Memory B cell (primary cell): ENCODE measurements around the gene HEXIM2.

ENCODE experiments used
- ATAC-seq: fragments of 150-1000 bp; cut with Tn5 transposase; 2 replicates; pipeline ENCODE4 v1.10.0; 2021; ENCODE audit warnings: low read depth, mild to moderate bottlenecking, moderate library complexity
- DNase-seq, 2 donors: peaks; one replicate each; pipeline ENCODE4 v3.0.0; 2022; ENCODE audit warnings: low spot score in 2 of 2
- H3K27ac Mint-ChIP-seq: one replicate; pipeline ENCODE4 v1.8.0; 2022; ENCODE audit warnings: mild to moderate bottlenecking, moderate library complexity, mixed read lengths
- H3K27me3 Mint-ChIP-seq: one replicate; pipeline ENCODE4 v1.8.0; 2022; ENCODE audit warnings: mixed read lengths
- H3K36me3 Mint-ChIP-seq: one replicate; pipeline ENCODE4 v1.8.0; 2022; ENCODE audit warnings: mild to moderate bottlenecking, mixed read lengths
- H3K4me1 Mint-ChIP-seq: one replicate; pipeline ENCODE4 v1.8.0; 2022; ENCODE audit warnings: mixed read lengths
- H3K4me3 Mint-ChIP-seq: one replicate; pipeline ENCODE4 v1.8.0; 2022; ENCODE audit warnings: mild to moderate bottlenecking, moderate library complexity, mixed read lengths
- H3K9me3 Mint-ChIP-seq: one replicate; pipeline ENCODE4 v1.8.0; 2022; ENCODE audit warnings: mixed read lengths

HEXIM2 gene

DNA sequence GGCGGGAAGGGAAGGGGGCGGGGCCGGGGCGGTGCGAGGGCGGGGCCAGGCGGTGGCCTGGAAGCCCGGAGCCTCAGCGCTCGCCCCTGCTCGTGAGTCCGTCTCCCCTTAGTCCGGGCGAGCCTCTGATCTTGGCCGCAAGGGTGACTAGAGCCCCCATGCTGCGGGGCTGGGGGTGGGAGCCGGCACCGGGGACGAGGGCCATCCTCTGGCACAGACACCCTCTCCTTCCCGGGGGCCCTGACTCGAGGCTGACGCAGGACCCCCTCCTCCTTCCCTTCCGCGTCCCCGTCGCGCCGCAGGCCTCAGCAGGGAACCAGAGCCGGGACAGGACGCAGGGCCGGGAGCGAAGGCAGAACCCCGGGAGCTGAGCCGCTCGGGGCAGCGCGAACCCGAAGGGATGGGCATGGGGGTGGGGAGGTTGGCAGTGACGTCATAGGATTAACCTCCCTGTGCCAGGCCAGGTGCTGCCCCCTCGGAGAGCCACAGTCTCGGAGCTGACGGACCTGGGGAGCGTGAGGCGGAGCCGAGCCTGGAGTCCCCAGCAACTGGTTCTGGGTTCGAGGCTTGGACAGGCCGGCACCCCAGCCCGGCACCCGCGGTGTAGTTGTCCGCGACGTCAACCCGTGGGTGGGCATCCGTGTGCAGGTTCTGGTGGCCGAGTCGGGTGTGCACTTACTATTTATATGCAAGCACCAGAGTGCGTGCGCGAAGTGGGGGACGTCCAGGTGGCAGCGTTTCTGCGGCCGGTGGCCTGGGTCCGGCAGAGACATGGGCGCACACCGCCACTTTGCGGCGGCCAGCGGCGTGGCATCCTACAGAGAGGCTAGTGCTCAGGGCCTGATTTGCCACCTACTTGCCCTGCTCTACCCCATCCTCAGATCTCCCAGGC is 28.9 kb upstream of the HEXIM2 start:
- Mint-ChIP-seq H3K27me3 (peaks cover 2% of the 10 kb centered on the region), H3K9me3 (no peaks in the 10 kb centered on the region), H3K27ac (peak overlapping the region; percentile 88), H3K36me3 (no peaks in the 10 kb centered on the region), H3K4me1 (peaks cover 8% of the 10 kb centered on the region), H3K4me3 (peak overlapping the region; percentile 92)
- DNase-seq (peak; percentile 68 to 86), ATAC-seq (peak; percentile 51)

DNA sequence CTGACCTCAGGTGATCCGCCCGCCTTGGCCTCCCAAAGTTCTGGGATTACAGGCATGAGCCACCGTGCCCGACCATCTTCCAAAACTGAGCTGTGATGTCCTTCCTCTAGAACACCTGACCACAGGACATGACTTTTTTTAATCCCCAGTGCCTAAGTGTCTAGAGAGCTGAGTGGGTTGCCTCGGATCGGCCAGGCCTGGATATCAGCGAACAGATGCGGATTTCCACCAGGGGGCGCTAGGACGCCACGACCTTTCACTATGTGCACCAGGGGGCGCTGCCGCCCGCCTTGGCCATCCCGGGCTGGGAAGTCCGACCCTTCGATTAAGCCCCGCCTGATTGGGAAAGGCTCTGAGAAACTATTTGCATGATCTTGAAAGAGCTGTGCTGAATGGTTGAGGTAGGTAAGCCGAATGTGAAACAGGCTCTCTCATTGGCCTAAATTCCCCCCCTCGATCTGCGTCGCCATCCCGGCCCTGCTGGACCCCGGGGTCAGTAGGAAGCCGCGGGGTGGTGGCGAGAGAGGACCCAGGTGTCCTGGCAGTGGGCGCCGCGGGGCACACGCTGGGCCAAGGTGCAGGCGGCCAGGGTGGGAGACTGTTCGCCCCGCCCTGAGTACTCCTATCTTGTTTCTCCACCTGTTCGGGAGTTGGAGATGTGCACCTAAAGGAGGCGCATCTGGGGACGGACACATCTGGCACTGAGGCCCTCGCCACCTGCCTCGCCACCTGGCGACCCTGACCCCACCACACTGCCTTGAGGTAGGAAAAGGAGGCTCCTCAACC is 26.3 kb upstream of the HEXIM2 start, which contains the start of gene ACBD4:
ACBD4 (plus strand) TSS at position 496 of the 786 bp plus-strand sequence. CDS start 458 bp downstream, outside the sequence.
- peaks cover 8% of the 10 kb centered on the region for H3K4me1 Mint-ChIP-seq
- peaks cover 2% of the 10 kb centered on the region for H3K27me3 Mint-ChIP-seq
- H3K4me3 Mint-ChIP-seq: peak within 1 kb of the TSS; percentile 92
- H3K36me3 Mint-ChIP-seq: no peaks in the 10 kb centered on the region
- H3K9me3 Mint-ChIP-seq: no peaks in the 10 kb centered on the region
- peak; percentile 84 for ATAC-seq
- peak; percentile 99 to 100 for DNase-seq
- H3K27ac Mint-ChIP-seq: peak within 1 kb of the TSS; percentile 64

DNA sequence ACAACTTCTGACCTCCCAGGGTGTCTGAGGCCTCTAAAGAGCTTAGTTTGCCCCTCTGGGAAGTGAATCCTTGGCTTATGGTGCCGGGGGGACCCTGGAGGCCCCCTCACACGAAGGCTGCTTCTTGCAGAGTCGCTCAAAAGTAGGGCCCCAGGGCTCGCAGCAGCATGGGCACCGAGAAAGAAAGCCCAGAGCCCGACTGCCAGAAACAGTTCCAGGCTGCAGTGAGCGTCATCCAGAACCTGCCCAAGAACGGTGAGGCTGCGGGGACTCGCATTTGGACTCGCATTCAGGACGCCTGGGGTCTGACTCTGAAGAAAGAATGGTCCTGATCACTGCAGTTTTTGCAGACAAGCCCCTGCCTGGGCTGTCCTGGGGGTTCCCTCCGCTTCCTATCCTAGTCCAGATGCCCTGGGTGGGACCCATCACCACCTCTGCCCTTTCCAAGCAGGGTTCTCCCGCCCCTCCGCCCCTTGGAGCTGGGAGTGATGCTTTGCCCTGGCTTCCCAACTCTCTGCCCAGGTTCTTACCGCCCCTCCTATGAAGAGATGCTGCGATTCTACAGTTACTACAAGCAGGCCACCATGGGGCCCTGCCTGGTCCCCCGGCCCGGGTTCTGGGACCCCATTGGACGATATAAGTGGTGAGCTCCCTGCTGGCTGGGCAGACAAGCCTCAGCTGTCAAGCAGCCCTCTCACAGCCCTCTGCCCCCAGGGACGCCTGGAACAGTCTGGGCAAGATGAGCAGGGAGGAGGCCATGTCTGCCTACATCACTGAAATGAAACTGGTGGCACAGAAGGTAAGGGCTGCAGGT is 25.5 kb upstream of the HEXIM2 start:
- ATAC-seq (no peak), DNase-seq (no peak)
- Mint-ChIP-seq H3K9me3 (no peaks in the 10 kb centered on the region), H3K4me3 (peak overlapping the region; percentile 92), H3K27me3 (no peaks in the 10 kb centered on the region), H3K4me1 (peaks cover 8% of the 10 kb centered on the region), H3K27ac (peak overlapping the region; percentile 64), H3K36me3 (no peaks in the 10 kb centered on the region)

DNA sequence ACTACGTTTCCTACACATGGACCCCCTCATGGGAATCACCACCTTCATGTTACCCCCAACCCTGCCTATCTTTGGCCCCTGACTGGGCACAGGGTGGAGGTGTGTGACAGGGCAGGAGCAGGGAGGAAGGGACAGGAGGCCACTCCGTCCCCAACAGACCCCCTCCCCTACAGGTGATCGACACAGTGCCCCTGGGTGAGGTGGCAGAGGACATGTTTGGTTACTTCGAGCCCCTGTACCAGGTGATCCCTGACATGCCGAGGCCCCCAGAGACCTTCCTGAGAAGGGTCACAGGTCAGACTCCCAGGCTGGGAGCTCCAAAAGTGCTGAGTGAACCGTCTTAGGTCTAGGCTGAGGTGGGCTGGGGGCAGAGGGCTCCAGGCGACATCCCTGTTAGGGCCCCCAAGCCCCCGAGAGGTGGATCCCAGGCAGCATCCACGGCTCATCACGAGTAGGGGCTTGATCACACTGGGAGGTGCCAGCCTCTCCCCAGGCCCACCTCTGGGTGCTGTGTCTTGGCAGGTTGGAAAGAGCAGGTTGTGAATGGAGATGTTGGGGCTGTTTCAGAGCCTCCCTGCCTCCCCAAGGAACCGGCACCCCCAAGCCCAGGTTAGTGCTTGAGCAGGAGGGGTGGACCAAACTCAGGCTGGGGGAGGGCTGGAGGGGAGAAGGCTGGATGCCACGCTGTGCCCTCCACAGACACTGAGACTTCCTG is 24.7 kb upstream of the HEXIM2 start:
- DNase-seq (no peak), ATAC-seq (no peak)
- Mint-ChIP-seq H3K4me3 (peak overlapping the region; percentile 92), H3K27ac (no peak overlapping the region), H3K4me1 (peaks cover 8% of the 10 kb centered on the region), H3K27me3 (no peaks in the 10 kb centered on the region), H3K36me3 (no peaks in the 10 kb centered on the region), H3K9me3 (no peaks in the 10 kb centered on the region)

DNA sequence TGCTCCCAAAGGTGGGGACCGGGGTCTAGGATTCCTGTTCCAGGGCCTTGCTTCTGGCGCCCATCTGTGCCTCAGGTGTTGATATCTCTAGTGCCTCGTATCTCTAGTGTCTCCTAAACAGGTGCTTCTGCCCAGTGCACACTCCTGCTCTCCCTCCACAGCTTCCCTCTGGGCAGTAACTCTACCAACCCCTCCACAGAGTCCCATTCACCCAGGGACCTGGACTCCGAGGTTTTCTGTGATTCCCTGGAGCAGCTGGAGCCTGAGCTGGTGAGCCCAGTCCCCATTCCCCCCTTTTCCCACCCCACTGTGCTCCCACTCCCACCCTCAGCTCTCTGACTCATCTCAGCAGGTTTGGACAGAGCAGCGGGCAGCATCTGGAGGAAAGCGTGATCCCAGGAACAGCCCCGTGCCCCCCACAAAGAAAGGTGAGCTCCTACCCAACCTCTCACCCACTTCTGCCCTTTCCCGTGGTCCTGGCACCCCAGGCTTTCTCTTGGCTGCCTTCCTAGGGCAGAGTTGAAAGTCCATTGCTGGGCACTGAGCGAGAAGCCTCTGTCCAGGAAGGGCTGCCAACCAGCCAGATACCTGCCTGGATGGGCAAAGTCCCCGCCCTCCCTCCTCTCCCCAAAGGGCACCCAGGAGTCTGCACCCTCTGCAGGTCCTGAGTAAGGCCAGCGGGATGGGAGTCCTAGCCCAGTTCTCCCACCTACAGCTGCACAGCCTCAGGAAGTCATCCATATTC is 23.9 kb upstream of the HEXIM2 start:
- Mint-ChIP-seq H3K4me3 (peak overlapping the region; percentile 21), H3K27me3 (no peaks in the 10 kb centered on the region), H3K36me3 (no peaks in the 10 kb centered on the region), H3K4me1 (peaks cover 8% of the 10 kb centered on the region), H3K27ac (no peak overlapping the region), H3K9me3 (no peaks in the 10 kb centered on the region)
- ATAC-seq (no peak), DNase-seq (no peak)

DNA sequence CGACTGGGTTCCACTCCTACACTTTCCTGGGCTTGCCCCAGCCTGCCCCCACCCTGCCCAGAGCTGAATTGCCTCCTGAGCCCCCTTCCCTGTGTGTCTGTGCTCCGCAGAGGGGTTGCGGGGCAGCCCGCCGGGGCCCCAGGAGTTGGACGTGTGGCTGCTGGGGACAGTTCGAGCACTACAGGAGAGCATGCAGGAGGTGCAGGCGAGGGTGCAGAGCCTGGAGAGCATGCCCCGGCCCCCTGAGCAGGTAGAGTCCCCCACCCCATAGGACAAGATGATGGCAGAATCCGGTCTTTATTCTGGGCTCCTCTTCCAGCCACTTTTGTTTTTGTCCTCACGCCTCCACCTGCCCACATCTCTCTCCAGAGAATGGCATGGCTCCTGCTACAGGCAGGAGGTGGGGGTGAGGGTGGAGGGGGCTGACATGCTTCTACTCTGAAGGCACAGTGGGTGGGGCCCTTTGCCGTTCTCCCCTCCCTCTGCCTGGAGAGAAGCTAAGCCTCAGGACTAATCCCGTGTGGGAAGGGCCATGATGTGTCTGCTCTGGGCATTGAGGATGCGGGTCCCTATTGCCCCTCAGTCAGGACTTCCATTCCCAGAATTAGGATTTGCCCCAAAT is 22.7 kb upstream of the HEXIM2 start:
- no peak overlapping the region for H3K27ac Mint-ChIP-seq
- H3K4me3 Mint-ChIP-seq: no peak overlapping the region
- H3K9me3 Mint-ChIP-seq: no peaks in the 10 kb centered on the region
- H3K27me3 Mint-ChIP-seq: no peaks in the 10 kb centered on the region
- DNase-seq (no peak), ATAC-seq (no peak)
- H3K4me1 Mint-ChIP-seq: peaks cover 11% of the 10 kb centered on the region
- no peaks in the 10 kb centered on the region for H3K36me3 Mint-ChIP-seq

DNA sequence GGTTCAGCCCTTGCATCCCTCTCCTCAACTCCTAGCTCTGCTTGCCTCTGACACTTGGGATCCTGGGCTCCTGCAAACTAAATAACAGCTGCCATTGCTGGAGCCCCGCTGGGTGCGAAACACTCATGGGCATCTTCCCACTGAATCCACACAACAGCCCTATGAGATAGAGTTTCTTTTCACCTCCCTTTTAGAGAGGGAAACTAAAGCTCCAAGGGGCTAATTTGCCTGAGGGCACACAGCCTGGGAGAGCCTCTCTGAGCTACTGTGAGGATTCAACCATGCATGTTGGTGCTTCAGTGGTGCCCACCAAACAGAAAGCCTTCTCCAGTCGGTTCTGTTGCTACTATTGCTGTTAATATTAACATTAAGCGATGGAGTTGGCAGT is 22.1 kb upstream of the HEXIM2 start:
- H3K36me3 Mint-ChIP-seq: no peaks in the 10 kb centered on the region
- no peaks in the 10 kb centered on the region for H3K27me3 Mint-ChIP-seq
- H3K9me3 Mint-ChIP-seq: no peaks in the 10 kb centered on the region
- peaks cover 11% of the 10 kb centered on the region for H3K4me1 Mint-ChIP-seq
- no peak overlapping the region for H3K4me3 Mint-ChIP-seq
- H3K27ac Mint-ChIP-seq: no peak overlapping the region
- DNase-seq (no peak), ATAC-seq (no peak)

DNA sequence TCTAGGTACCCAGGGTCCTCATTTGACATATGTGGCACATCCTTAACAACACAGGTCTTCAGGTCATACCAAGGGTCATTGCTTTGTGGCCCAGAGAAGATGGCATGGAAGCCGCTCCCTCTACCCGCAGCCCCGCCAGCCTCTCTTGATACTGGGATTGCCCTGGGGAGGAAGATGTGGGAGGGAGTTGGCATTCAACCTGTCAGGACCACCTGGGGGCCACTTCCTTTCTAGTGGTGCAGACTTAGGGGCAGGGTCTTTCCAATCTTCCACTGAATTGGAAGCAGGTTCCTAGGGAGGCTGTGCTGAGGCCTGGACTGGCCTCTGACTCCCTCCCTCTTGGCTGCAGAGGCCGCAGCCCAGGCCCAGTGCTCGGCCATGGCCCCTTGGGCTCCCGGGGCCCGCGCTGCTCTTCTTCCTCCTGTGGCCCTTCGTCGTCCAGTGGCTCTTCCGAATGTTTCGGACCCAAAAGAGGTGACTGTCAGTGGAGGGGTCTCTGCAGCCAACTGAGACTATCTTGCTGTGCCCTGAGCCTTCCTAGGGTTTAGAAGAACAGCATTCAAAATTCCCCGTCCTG is 18.5 kb upstream of the HEXIM2 start:
- DNase-seq (no peak), ATAC-seq (no peak)
- Mint-ChIP-seq H3K4me1 (peaks cover 18% of the 10 kb centered on the region), H3K27me3 (no peaks in the 10 kb centered on the region), H3K27ac (peak overlapping the region; percentile 84), H3K9me3 (no peaks in the 10 kb centered on the region), H3K4me3 (peak overlapping the region; percentile 91), H3K36me3 (no peaks in the 10 kb centered on the region)

DNA sequence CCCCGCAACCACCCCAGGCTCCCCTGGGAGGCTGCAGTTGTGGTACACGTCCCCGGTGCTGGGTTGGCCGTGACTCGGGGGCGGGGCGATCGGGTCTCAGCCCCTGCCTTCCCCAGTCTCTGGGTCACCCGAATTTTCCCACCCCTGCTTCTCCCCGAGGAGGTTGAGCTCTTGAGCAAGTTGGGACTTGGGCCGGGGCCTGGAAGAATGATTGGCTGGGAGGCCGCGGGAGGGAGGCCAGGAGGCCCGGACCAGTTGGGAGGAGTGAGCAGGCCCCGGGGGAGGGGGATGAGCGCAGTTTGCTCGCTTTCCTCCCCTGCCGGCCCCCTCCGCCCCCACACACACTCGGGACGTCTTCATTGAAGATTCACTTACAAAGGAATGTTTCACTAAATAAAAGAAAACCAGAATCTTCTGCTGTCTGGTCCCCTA is 17.9 kb upstream of the HEXIM2 start:
- DNase-seq (peak; percentile 35 to 55), ATAC-seq (no peak)
- Mint-ChIP-seq H3K27ac (peak overlapping the region; percentile 84), H3K36me3 (no peaks in the 10 kb centered on the region), H3K4me3 (peak overlapping the region; percentile 91), H3K27me3 (no peaks in the 10 kb centered on the region), H3K9me3 (no peaks in the 10 kb centered on the region), H3K4me1 (peaks cover 21% of the 10 kb centered on the region)

DNA sequence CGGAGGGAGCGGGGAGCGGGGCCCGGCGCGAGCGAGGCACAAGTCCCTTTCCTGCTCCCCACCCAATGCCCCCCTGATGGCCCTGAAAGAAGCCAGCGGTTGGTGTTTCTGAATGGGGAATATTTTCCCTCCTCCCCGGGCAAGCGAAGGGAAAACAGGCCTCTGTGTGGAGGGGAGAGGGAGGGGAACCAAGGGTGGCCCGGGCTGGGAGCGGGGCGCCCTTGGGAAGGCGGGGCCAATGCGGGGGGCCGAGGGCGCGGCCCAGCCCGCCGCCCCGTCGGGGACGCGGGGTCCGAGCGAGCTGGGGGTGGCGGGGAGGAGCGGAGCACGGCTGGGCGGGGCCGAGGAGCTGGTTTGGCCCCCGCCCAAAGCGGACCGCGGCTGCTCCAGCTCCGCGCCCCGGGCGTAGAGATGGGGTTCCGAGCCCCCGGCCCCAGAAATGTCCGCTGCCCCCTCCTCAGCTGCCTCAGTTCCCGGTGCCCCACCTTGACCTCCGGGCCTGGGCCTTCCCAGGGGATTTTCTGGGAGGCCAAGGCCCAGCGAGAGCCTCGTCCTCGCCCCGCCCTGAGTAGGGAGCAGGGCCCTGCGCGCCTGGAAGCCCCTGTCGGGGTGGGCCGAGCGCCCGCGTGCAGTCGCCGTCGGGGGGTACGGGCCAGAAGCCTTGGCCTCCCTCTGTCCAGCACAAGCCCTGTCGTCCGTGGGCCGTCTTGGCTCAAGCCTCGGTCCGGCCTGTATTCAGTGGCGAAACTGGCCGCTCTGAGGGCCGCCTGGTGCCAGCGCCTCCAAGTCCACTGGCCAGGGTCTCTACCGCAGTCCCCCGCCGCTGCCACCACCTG is 17.3 kb upstream of the HEXIM2 start:
- H3K4me1 Mint-ChIP-seq: peaks cover 23% of the 10 kb centered on the region
- peak overlapping the region; percentile 91 for H3K4me3 Mint-ChIP-seq
- DNase-seq: no peak
- no peak for ATAC-seq
- no peaks in the 10 kb centered on the region for H3K27me3 Mint-ChIP-seq
- no peaks in the 10 kb centered on the region for H3K36me3 Mint-ChIP-seq
- peak overlapping the region; percentile 84 for H3K27ac Mint-ChIP-seq
- no peaks in the 10 kb centered on the region for H3K9me3 Mint-ChIP-seq

DNA sequence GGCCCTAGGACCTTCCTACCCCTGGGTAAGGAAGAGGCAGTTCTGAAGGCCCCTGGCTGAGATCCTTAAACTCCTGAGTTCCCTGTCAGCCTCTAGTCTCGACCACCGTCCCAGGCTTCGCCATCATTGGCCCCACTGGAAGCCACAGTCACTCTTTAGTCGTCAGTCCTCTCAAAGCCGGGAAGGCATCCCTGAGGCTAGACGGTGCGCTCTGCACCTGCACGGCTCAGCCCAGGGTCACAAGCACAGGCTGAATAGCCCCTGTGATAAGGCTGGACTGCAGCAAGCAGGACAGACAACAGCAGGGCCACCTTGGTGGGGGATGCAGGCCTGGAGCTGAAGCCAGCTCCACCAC is 16.7 kb upstream of the HEXIM2 start:
- no peaks in the 10 kb centered on the region for H3K9me3 Mint-ChIP-seq
- no peaks in the 10 kb centered on the region for H3K27me3 Mint-ChIP-seq
- peak overlapping the region; percentile 74 for H3K4me3 Mint-ChIP-seq
- no peak for DNase-seq
- H3K27ac Mint-ChIP-seq: no peak overlapping the region
- H3K36me3 Mint-ChIP-seq: no peaks in the 10 kb centered on the region
- peaks cover 29% of the 10 kb centered on the region for H3K4me1 Mint-ChIP-seq
- ATAC-seq: no peak
